HG03457 (cell line): ENCODE measurements around the gene RPL10.
A peak's percentile ranks its signal among the peaks of the same experiment; 100 is the strongest.
"Not testable (repeated sequence)": the region's sequence is repeated elsewhere in the genome, so short reads cannot be mapped to it uniquely, and the experiment has no call there.

Experiments
- ATAC-seq: cut with Tn5 transposase; IDR thresholded peaks from one replicate; pipeline ENCODE4 v1.9.1; 2021; ENCODE audit warnings: moderate number of reproducible peaks; ENCODE audit not compliant: unreplicated experiment

RPL10 gene

DNA sequence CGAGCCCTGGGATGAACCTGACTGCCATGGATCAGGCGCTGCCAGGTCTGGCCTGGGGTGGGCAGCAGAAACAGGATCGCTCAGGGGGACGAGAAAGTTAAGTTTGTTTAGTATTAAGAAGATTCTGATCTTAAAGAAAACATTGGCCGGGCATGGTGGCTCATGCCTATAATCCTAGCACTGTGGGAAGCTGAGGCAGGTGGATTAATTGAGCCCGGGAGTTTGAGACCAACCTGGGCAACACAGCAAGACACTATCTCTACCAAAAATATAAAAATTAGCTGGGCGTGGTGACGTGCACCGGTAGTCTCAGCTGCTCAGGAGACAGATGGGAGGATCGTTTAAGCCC, 23.0 kb upstream of the RPL10 start:
- no peak for ATAC-seq

GRCh38 chrX:154376774-154377173, 21.4 kb upstream of the RPL10 start:
- ATAC-seq = no peak

DNA sequence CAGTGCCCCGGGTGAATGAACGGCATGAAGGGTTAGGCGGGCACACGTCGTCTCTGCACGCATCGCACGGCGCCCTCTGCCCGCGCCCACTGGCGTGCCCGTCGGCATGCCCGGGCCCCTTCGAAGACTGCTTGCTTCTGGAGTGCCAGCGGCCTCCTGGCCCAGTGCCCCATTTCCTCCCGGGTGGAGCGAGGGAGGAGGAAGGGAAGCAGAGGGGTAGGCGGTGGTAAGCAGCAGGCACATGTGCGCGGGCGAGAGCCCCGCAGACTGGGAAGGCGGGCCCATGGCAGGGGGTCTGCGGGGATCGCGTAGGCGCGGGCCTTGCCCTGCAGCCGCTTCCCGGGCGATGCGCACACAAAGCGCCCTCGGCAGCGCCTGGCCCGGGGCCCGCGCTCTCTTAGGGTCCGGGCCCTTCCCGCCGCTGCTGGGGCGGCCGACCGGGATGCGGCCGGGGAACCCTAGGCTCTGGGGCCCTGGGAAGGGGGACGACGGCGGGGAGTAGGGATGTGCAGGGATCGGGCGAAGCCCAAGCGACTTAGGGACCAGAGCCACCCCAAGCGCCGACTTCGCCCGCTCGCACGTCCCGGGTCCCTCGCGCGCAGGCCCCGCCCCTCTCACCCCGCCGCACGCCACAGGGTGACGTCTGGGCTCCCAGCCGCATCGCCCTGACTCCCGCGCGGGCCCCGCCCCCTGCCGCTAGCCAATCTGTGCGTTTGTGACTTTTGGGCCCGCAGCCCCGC, 19.9 kb upstream of the RPL10 start:
- ATAC-seq = peak; percentile 58

DNA sequence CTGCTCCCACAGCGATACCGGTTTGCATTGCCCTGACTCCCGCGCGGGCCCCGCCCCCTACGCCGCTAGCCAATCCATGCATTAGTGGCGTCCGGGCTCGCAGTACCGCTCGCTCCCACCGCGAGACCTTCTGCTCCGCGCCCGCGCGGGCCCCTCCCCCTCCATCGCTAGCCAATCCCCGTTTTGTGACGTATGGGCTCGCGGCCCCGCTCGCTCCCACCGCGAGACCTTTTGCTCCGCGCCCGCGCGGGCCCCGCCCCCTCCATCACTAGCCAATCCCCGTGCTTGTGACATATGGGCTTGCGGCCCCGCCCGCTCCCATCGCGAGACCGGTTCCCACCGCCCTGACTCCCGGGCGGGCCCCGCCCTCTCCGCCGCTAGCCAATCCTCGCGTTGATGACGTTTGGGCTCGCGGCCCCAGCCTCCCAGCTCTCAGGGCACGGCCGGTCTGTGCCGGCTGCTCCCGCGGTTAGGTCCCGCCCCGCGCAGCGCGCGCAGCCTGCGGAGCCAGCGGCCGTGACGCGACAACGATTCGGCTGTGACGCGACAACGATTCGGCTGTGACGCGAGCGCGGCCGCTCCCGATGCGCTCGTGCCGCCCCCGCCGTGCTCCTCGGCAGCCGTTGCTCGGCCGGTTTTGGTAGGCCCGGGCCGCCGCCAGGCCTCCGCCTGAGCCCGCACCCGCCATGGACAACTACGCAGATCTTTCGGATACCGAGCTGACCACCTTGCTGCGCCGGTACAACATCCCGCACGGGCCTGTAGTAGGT, 19.2 kb upstream of the RPL10 start, which contains the start of gene EMD:
EMD (plus strand) TSS at position 497 of the 770 bp plus-strand sequence; CDS start at position 687, 190 bp downstream.
- ATAC-seq = peak; percentile 66

GRCh38 chrX:154379569-154379951, 18.6 kb upstream of the RPL10 start:
- no peak for ATAC-seq

DNA sequence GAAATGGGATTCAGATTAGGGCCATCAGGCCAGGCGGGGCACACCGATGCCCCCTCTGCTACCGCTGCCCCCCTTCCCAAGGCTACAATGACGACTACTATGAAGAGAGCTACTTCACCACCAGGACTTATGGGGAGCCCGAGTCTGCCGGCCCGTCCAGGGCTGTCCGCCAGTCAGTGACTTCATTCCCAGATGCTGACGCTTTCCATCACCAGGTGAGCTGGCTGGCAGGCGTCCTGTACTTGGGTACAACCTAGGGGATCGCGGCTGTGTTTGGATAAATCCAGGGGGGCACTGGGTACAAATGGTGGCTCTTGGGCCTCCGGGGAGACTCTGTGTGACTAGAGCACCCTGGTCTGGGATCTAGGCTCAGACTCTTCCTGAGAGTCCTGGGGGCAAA, 18.0 kb upstream of the RPL10 start:
- ATAC-seq = no peak

- no peak for ATAC-seq
Measured at GRCh38 chrX:154380787-154381186, 17.4 kb upstream of the RPL10 start.

DNA sequence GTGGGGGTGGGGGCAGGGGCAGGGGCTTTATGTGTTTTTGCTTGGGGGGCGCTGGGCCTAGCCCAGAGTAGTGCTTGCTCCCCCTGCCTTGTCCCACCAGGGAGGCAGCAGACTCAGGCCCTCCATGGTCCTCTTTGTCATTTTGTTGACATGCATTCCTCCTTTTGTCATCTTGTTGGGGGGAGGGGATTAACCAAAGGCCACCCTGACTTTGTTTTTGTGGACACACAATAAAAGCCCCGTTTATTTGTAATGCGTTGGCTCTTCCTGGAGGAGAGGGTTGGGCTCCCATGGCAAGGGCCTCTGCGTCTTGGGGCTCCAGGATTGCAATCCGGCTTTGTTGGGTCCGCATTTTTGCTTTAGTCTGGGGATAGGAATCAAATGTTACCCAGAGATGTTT, 16.9 kb upstream of the RPL10 start:
- no peak for ATAC-seq

DNA sequence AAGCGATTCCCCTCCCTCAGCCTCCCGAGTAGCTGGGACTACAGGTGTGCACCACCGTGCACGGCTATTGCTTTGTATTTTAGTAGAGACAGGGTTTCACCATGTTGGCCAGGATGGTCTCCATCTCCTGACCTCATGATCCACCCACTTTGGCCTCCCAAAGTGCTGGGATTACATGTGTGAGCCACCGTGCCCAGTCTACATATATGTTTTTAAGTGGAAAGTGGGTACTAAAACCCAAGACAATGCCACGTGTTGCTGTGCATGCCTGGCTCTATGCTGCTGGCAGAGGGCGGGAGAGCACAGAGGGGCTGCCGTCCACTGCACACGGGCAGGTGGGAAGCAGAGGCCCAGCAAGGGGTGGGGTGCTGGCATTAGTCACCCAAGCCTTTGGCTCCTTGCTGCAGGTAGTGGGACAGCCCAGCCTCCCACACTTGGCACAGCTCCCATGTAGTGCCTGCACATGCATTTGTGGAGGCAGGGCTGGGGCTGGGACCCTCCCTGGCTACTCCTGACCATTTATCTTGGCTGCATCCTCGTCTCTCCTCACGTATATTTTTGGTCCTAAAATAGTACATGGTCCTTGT, 15.6 kb upstream of the RPL10 start:
- no peak for ATAC-seq

DNA sequence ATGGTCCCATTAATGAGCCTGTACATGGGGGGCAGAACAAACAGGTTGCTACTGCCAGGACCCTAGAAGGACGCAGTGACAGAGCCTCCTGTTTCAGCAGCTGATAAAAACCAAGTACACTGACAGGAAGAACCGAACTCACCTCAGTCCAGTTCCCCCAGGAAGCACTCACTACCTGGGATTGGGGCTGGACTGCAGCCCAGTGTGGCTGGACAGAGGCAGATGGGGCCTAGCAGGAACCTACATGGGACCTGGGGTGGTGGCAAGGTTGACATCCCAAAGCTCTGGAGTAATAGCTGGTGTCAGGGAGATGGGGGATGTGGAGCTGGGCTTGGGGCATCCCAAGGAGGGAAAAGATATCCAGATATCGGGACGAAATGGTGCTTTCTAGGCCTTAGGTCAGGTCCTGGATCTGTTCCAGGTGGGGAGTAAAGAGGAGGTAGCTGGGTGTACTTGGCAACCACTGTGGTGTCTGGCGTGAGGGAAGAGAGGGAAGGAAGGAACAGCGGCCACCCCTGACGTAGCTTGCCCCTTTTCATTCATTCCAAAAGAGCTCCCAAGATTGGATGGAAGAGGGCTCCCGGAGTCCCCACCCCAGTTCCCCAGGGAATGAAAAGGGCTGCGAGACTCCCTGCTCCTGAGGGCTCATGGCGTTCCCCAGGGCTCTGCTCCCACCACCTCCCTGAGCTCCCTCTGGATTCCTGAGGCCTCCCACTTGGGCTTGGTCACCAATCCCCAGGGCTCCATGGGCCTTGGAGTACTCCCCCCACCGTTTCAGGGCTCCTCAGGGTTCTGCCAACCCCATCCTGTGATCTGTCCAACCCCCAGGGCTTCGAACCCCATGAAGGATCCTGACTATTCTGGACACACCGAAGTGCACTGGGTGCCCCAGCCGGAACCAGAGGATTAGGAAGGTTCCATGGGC, 14.6 kb upstream of the RPL10 start:
- no peak for ATAC-seq

DNA sequence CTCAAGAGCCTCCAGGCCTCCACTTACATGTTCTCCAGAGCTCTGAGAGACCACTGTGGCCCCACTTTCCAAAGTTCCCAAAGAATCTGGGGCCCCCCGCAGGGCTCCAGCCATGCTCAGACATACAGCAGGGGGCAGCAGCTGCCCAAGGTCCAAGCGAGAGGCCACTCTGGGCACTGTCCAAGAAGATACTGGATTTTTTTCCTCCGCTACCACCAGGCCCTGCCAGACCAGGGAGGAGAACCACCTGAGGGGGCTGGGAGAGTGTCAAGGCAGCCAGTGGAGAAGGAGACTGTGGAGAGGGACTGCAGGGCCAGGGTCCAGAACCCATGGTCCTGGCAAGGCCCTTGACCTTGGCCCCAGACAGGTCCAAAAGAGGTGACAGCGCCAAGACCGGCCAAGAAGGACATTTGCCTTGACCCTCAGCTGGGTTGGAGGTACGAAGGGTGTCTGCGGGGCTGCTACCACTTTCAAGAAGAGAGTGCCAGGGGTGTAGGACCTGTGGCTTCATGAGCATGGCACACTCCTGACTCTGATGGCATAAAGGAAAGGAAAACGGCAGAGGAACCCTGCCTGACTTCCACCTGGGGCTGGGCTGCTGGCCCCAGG, 13.8 kb upstream of the RPL10 start:
- ATAC-seq = no peak

DNA sequence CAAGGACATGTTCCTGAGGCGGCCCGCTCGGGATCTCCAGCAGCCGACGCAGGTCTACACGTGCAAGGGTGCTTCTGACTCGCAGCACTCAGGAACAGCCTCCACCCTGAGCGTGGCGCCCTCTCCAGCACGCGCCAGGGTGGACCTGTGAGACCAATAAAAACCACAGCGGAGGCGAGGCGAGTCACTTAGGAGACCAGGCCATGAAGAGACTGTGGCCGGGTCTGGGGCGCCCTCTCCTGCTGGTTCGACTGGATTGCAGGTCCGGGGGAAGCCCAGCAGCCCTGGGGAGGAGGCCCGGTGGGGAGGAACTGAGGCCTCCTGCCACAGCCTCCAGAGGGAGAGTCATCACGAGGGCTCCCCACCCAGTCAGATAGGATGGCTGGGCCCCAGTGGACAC, 10.1 kb upstream of the RPL10 start:
- ATAC-seq = not testable (repeated sequence)

- not testable (repeated sequence) for ATAC-seq
Measured at GRCh38 chrX:154388649-154389048, 9.5 kb upstream of the RPL10 start.

DNA sequence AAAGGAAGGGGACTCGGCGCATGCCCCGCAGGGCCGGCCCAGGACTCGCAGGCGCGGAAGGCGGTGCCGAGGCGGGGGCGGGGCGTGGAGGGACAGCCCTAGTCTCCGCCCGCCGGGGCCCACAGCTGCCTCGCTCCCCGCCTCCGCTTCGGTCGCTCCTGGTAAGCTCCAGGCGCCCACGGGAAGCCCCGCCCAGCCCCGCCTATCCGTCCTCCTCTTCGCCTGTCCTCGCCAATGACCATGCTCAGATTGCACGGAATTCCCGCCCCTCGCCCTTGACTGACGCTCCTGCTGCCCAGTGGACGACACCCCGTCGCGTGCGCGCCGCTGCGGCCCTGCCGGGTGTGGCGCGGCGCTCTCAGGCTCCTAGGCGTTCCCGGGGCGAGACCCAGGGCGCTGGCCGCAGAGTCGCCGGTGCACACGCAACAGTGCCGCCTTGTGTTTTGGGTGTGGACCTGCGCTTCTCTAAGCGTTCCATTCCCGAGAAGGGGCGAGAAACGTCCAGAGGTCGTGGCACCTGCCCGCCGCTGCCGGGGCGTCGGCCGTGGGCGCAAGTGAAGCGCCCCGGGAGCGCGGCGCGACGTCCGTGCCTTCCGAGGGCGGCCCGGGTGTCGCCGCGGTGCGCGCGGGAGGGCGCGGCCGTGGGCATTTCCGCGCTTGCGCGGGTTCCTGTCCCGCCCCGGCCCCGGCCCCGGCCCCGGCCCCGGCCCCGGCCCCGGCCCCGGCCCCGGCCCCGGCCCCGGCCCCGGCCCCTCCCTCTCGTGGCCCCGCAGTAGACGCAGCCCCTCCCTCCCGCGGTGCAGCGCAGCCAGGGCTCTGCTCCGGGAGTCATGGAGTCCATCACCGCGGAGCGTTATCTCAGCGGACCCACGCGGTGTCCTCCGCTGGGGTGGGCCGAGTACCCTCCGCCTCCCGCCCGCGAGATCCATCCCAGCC, 8.1 kb upstream of the RPL10 start:
- ATAC-seq = peak; percentile 64

DNA sequence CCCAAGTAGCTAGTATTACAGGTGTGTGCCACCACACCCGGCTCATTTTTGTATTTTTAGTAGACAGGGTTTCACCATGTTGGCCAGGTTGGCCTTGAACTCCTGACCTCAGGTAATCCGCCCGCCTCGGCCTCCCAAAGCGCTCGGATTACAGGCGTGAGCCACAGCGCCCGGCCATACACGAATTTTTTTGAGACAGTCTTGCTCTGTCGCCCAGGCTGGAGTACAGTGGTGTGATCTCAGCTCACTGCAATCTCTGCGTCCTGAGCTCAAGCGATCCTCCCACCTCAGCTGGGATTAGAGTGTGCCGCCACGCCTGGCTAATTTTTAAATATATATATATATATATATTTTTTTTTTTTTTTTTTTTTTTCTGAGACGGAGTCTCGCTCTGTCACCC, 1.8 kb upstream of the RPL10 start:
- not testable (repeated sequence) for ATAC-seq

DNA sequence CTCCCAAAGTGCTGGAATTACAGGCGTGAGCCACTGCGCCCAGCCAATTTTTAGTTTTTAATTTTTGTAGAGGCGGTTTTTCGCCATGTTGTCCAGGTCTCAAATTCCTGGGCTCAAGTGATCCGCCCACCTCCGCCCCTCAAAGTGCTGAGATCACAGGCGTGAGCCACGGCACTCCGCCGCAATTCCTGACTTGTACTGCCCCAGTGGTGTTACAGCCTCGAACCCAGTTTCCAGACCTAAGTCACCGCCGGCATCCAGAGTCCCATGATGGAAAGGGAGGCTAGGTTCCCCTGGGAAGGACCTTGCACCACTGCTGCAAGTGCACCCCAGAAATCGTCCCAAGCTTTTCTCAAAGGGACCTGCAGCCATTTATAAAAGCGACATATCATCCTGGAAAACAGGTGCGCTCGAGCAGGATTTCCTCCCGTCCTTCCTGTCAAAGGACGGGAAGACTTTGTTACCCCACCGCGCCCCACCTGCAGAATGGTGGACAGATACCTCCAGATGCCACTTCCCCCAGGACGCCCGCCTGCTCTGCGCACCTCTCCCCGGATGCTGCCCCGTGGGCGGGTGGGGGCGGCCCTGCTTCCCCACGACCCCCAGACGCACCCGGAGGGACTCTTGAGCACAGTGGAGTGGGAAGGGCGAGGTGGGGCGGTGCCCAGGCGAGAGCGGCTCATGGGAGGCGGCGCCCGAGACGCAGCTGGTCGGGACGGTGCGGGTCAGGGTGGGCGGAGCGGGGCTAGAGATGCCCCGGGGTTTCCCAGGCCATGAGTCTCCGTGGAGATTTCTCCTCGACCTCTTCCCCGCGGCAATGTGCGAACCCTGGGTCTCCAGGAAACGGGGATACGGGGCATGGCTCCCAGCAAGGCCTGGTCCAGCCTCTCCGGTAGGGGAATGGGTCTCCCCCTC, 947 bp upstream of the RPL10 start:
- ATAC-seq = peak; percentile 35

GRCh38 chrX:154398668-154399526, 720 bp downstream of the RPL10 start:
- peak; percentile 15 for ATAC-seq
